Natural killer cell (primary cell): ENCODE data around the gene SLC12A8. TPM values are rescaled to one million over a fixed set of nuclear protein-coding genes. Genes with fewer than 3 reads are reported as not detected.

Source experiments
- ATAC-seq, 3 donors: fragments of 150-1000 bp in 2 of 3; fragments of 200-7000 bp in 1 of 3; cut with Tn5 transposase; 1 replicate in 1 of 3; 2 replicates in 2 of 3; pipeline ENCODE4 v1.10.0; 2021; ENCODE audit warnings: mild to moderate bottlenecking in 2 of 3, moderate library complexity in 2 of 3
- DNase-seq, 2 donors: peaks; one replicate each; pipeline versions ENCODE4 v3.0.0 to v3.0.0-alpha.2; 2013 to 2021; ENCODE audit warnings: mixed read lengths in 1 of 2
- H3K27ac ChIP-seq: one replicate; pipeline ENCODE4 v1.5.1; 2013; ENCODE audit warnings: mild to moderate bottlenecking, low read length
- H3K27me3 ChIP-seq: one replicate; pipeline ENCODE4 v1.6.1; 2013; ENCODE audit warnings: low read length; ENCODE audit not compliant: control insufficient read depth, insufficient read depth
- H3K36me3 ChIP-seq: one replicate; pipeline ENCODE4 v1.6.1; 2013; ENCODE audit warnings: low read length; ENCODE audit not compliant: control insufficient read depth, insufficient read depth
- H3K4me1 ChIP-seq: one replicate; pipeline ENCODE4 v1.6.1; 2013; ENCODE audit warnings: low read length; ENCODE audit not compliant: control insufficient read depth, insufficient read depth
- H3K4me3 ChIP-seq: one replicate; pipeline ENCODE4 v1.5.1; 2013; ENCODE audit warnings: low read length
- H3K9me3 ChIP-seq: one replicate; pipeline ENCODE4 v1.6.1; 2013; ENCODE audit warnings: low read length; ENCODE audit not compliant: control insufficient read depth, insufficient read depth
- H3K27ac Mint-ChIP-seq, 2 donors: one replicate each; pipeline ENCODE4 v1.8.0; 2022; ENCODE audit warnings: mild to moderate bottlenecking in 2 of 2, mixed read lengths in 2 of 2, moderate library complexity in 1 of 2
- H3K27me3 Mint-ChIP-seq, 2 donors: one replicate each; pipeline ENCODE4 v1.8.0; 2022; ENCODE audit warnings: low read depth in 2 of 2, mixed read lengths in 2 of 2
- H3K36me3 Mint-ChIP-seq: one replicate; pipeline ENCODE4 v1.8.0; 2022; ENCODE audit warnings: mixed read lengths
- H3K4me1 Mint-ChIP-seq, 2 donors: one replicate each; pipeline ENCODE4 v1.8.0; 2022; ENCODE audit warnings: mixed read lengths in 2 of 2
- H3K4me3 Mint-ChIP-seq: one replicate; pipeline ENCODE4 v1.8.0; 2022; ENCODE audit warnings: mild to moderate bottlenecking, moderate library complexity, mixed read lengths
- H3K9me3 Mint-ChIP-seq, 2 donors: one replicate each; pipeline ENCODE4 v1.8.0; 2022; ENCODE audit warnings: mixed read lengths in 2 of 2
- CTCF ChIP-seq: fragments of 200-600 bp; IDR thresholded peaks from one replicate; pipeline ENCODE4 v1.8.0; 2022; ENCODE audit warnings: antibody characterized with exemption
- WGBS: methylation state at CpG from one replicate; pipeline ENCODE4 v1.1.7; 2013; ENCODE audit warnings: missing lambda C conversion rate; ENCODE audit not compliant: insufficient coverage; 5-methylcytosine and 5-hydroxymethylcytosine counted together
- intact Hi-C: fragments of 100-400 bp; cut with micrococcal nuclease; formaldehyde crosslinking; loops from one replicate; pipeline ENCODE4 v1.14.2; 2022
- total RNA-seq, 4 donors: library from RNA; stranded (reverse); fragments of 120-200 nt in 1 of 4; gene quantifications; one replicate each; pipeline versions ENCODE4 v1.2.3 to v1.2.4, GENCODE V29; 2013 to 2022

Gene SLC12A8
- total RNA-seq, 3 donors from 2014 or later (not counting 1 experiment from before 2014, with no cell fraction given): 0.25 to 1.4 (median 0.61) TPM

GRCh38 chr3:125220727-125221429 is 8.3 kb upstream of the SLC12A8 start:
- no peaks in the 10 kb centered on the region for H3K9me3 Mint-ChIP-seq
- H3K9me3 ChIP-seq: no peaks in the 10 kb centered on the region
- peak overlapping the region; percentile 43 for H3K4me3 Mint-ChIP-seq
- WGBS: 69% methylated on average over 5 of the region's 7 CpGs
- peaks cover 15% of the 10 kb centered on the region for H3K4me1 ChIP-seq
- intact Hi-C loops: no loop called here
- no peak overlapping the region for H3K27ac ChIP-seq
- no peak for DNase-seq
- TF ChIP-seq CTCF: no peak
- no peaks in the 10 kb centered on the region for H3K27me3 Mint-ChIP-seq
- no peaks in the 10 kb centered on the region for H3K27me3 ChIP-seq
- H3K36me3 Mint-ChIP-seq: no peaks in the 10 kb centered on the region
- H3K27ac Mint-ChIP-seq: peak overlapping the region; percentile 49 to 50
- H3K4me3 ChIP-seq: no peak overlapping the region
- ATAC-seq: peak in 2 of 3 donors; percentile 31 to 65
- peaks cover 21 to 31% of the 10 kb centered on the region in 2 donors for H3K4me1 Mint-ChIP-seq
- peaks cover 3% of the 10 kb centered on the region for H3K36me3 ChIP-seq

DNA sequence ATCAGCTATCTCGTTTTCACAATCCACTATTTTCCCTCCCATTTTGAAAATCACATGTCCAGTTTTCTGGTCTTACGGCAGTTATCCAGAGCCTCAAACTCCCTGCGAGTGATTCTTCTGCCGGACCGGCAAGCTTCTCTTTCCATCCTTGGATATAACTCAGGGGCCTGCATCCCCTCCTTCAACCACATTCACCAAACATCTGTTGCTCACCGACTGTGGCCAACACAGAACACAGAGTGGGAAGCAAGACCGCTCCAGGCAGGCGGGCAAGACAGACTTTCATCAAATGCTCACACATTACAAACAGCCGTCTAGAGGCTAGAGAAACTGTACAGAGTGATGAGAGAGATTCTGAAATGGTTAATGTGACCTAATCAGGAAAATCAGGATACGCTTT is 7.6 kb upstream of the SLC12A8 start:
- Mint-ChIP-seq H3K4me3 (no peak overlapping the region), H3K36me3 (no peaks in the 10 kb centered on the region), H3K27ac (peak overlapping the region in 1 of 2 donors; percentile 50), H3K4me1 (peaks cover 24 to 31% of the 10 kb centered on the region in 2 donors), H3K9me3 (no peaks in the 10 kb centered on the region), H3K27me3 (no peaks in the 10 kb centered on the region)
- intact Hi-C loops: no loop called here
- WGBS: 95% methylated on average over 8 of the region's 10 CpGs
- TF ChIP-seq CTCF: no peak
- Histone ChIP-seq H3K27me3 (no peaks in the 10 kb centered on the region), H3K9me3 (no peaks in the 10 kb centered on the region), H3K4me1 (peaks cover 17% of the 10 kb centered on the region), H3K27ac (no peak overlapping the region), H3K36me3 (no peaks in the 10 kb centered on the region), H3K4me3 (no peak overlapping the region)
- DNase-seq: no peak
- ATAC-seq: no peak

- intact Hi-C loops: no loop called here
- no peaks in the 10 kb centered on the region for H3K27me3 ChIP-seq
- H3K9me3 ChIP-seq: no peaks in the 10 kb centered on the region
- H3K27me3 Mint-ChIP-seq: no peaks in the 10 kb centered on the region
- no peak overlapping the region for H3K27ac Mint-ChIP-seq
- H3K27ac ChIP-seq: no peak overlapping the region
- H3K4me1 Mint-ChIP-seq: peaks cover 33 to 40% of the 10 kb centered on the region in 2 donors
- no peak overlapping the region for H3K4me3 Mint-ChIP-seq
- no peaks in the 10 kb centered on the region for H3K36me3 Mint-ChIP-seq
- H3K4me1 ChIP-seq: peaks cover 20% of the 10 kb centered on the region
- no peak for TF ChIP-seq CTCF
- WGBS: 96% methylated on average over 8 of the region's 8 CpGs
- no peak overlapping the region for H3K4me3 ChIP-seq
- H3K36me3 ChIP-seq: no peaks in the 10 kb centered on the region
- no peak for ATAC-seq
- H3K9me3 Mint-ChIP-seq: no peaks in the 10 kb centered on the region
- DNase-seq: no peak
These were observed 6.7 kb upstream of the SLC12A8 start for GRCh38 chr3:125219261-125219701.

DNA sequence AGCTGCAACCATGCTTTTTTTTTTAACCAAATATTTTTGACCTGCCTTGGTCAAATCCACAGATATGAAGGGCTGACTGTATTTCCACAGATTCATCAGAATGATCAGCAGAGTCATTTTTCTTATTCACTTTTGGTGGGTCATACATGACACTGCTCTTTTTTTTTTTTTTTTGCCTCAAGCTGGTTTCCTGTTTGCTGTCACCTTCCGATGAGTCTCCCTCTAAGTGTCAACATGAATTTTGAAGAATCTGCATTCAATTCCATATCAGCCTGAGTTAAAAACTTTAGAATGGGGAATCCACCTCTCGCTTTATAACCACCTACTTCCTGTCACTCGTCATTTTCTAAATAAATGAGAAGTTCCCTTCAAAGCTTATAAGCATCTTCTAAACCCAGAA is 2.2 kb upstream of the SLC12A8 start:
- peaks cover 23 to 28% of the 10 kb centered on the region in 2 donors for H3K27me3 Mint-ChIP-seq
- H3K4me3 Mint-ChIP-seq: peak overlapping the region; percentile 82
- peak in 1 of 2 donors; percentile 39 for DNase-seq
- intact Hi-C loops: no loop called here
- no peaks in the 10 kb centered on the region for H3K36me3 ChIP-seq
- peaks cover 19% of the 10 kb centered on the region for H3K4me1 ChIP-seq
- WGBS: 0% methylated on average over 2 of the region's 3 CpGs
- peaks cover 19% of the 10 kb centered on the region for H3K27me3 ChIP-seq
- no peak overlapping the region for H3K4me3 ChIP-seq
- no peaks in the 10 kb centered on the region for H3K9me3 ChIP-seq
- no peak overlapping the region for H3K27ac ChIP-seq
- no peak for TF ChIP-seq CTCF
- H3K36me3 Mint-ChIP-seq: no peaks in the 10 kb centered on the region
- H3K27ac Mint-ChIP-seq: peak overlapping the region; percentile 19 to 33
- H3K4me1 Mint-ChIP-seq: peaks cover 10 to 27% of the 10 kb centered on the region in 2 donors
- H3K9me3 Mint-ChIP-seq: no peaks in the 10 kb centered on the region
- ATAC-seq: peak; percentile 80 to 83 (median 81)
